Karpas-422 (cell line): ENCODE results near the gene LPP. TPM values are rescaled to one million over a fixed set of nuclear protein-coding genes. Genes with fewer than 3 reads are reported as not detected.

Experiments
- DNase-seq: peaks from one replicate; pipeline ENCODE4 v3.0.0-alpha.2; 2015
- H2AFZ ChIP-seq: fragments of 200-600 bp; sonication (generic); 2 replicates; pipeline ENCODE4 v1.6.1; 2014; ENCODE audit warnings: antibody characterized with exemption, low read length, mixed read lengths
- H3K27ac ChIP-seq: fragments of 200-600 bp; sonication (generic); 2 replicates; pipeline ENCODE4 v1.5.1; 2014; ENCODE audit warnings: mild to moderate bottlenecking, low read length, moderate library complexity
- H3K27me3 ChIP-seq: fragments of 200-600 bp; sonication (generic); 2 replicates; pipeline ENCODE4 v1.6.1; 2014; ENCODE audit warnings: low read length, mixed read lengths
- H3K36me3 ChIP-seq: fragments of 200-600 bp; sonication (generic); 2 replicates; pipeline ENCODE4 v1.6.1; 2014; ENCODE audit warnings: low read length, mixed read lengths; ENCODE audit not compliant: insufficient read depth
- H3K4me1 ChIP-seq: fragments of 200-600 bp; sonication (generic); 2 replicates; pipeline ENCODE4 v1.6.1; 2014; ENCODE audit warnings: mild to moderate bottlenecking, low read length, mixed read lengths
- H3K4me2 ChIP-seq: fragments of 200-600 bp; sonication (generic); 2 replicates; pipeline ENCODE4 v1.6.1; 2014; ENCODE audit warnings: low read length, low read depth, mild to moderate bottlenecking; ENCODE audit not compliant: poor library complexity, severe bottlenecking
- H3K4me3 ChIP-seq: fragments of 200-600 bp; sonication (generic); 2 replicates; pipeline ENCODE4 v1.5.1; 2014; ENCODE audit warnings: mild to moderate bottlenecking, antibody characterized with exemption, low read length, mixed read lengths
- H3K79me2 ChIP-seq: fragments of 200-600 bp; sonication (generic); 2 replicates; pipeline ENCODE4 v1.6.1; 2014; ENCODE audit warnings: mild to moderate bottlenecking, low read length, mixed read lengths
- H3K9ac ChIP-seq: fragments of 200-600 bp; sonication (generic); 2 replicates; pipeline ENCODE4 v1.6.0; 2014; ENCODE audit warnings: low read length
- H3K9me2 ChIP-seq: fragments of 200-600 bp; sonication (generic), shearing (Covaris generic); replicated peaks from 2 replicates; pipeline ENCODE4 v1.6.0; 2014; ENCODE audit warnings: mild to moderate bottlenecking, low read length, moderate library complexity; ENCODE audit not compliant: insufficient read depth
- H3K9me3 ChIP-seq: fragments of 300-700, 200-600 bp; sonication (generic); 2 replicates; pipeline ENCODE4 v1.6.1; 2014; ENCODE audit warnings: low read length, mixed read lengths
- H4K20me1 ChIP-seq: fragments of 200-600 bp; sonication (generic); 2 replicates; pipeline ENCODE4 v1.6.1; 2014; ENCODE audit warnings: mild to moderate bottlenecking, antibody characterized with exemption, low read length, low read depth; ENCODE audit not compliant: insufficient read depth
- total RNA-seq: library from RNA; depleted of rRNA; stranded (reverse); fragments of >200 nt; shearing (Covaris generic); gene quantifications from 2 replicates; pipeline ENCODE4 v1.2.3, GENCODE V29; 2014; ENCODE audit warnings: low replicate concordance

Gene LPP
- total RNA-seq, 1 experiment from 2014 or later: 88.5 TPM

DNA sequence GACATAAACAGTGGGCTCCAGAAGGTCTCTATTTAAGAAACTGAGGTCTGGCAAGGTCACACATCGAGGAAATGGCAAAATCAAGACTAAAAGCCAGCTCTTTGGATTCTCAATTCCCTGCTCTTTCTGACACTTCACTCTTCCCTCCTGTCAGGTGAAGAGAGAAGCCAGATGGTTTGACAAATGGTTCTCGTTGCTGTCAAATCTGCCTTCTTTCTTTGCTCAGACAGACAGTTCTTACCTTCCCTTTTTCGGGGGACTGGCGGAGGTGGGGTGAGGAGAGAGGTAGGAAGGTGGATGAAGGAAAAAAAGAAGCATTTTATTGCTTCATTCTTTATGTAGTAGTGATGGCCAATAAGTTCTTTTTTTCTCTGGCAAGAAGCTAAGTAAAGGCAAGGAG is 133.4 kb downstream of the LPP start:
- Histone ChIP-seq H2AFZ (no peak overlapping the region), H3K9me3 (no peaks in the 10 kb centered on the region), H3K27ac (no peak overlapping the region), H3K27me3 (no peaks in the 10 kb centered on the region), H3K9ac (no peak overlapping the region), H3K4me3 (no peak overlapping the region), H3K79me2 (no peaks in the 10 kb centered on the region), H3K9me2 (no peaks in the 10 kb centered on the region), H4K20me1 (no peaks in the 10 kb centered on the region; the same call in 1 of the 2 replicates), H3K4me2 (no peak overlapping the region), H3K4me1 (peaks cover 28% of the 10 kb centered on the region), H3K36me3 (no peaks in the 10 kb centered on the region; the same call in 1 of the 2 replicates)
- DNase-seq: no peak

DNA sequence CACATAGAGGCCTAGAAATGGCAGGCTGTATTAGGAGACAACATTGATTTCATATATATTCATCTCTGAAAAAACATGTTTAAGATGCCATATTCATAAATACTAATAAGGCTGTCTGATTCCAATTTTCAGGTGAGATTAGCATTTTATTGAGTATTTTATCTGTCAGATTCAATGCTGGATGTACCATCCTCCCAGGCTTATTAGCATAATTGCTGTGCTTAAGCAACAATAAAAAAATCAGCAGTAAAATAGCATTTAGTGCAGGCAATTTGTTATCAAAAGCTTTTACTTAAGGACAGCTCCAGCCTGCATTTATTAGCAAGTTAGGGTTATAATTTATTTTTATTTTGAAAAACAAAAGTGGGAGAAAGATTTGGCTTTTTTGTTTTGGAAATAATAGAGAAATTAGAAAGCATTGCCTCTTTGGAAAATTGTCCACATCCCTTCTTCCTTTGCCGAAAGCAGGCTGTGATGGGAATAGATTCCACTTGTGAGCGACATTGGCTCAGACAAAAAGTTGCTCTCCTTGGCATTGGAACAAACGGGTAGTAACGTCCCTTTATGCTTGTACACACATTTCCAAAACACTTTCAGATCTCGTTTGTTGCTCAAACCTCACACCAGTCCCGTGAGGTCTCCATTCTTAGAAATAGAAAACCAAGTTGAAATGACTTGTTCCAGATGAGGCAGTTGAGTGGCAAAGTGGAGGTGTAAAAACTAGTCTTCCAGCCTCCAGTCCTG is 134.0 kb downstream of the LPP start:
- Histone ChIP-seq H3K9me2 (no peaks in the 10 kb centered on the region), H3K4me1 (peaks cover 31% of the 10 kb centered on the region), H2AFZ (no peak overlapping the region), H3K9me3 (no peaks in the 10 kb centered on the region), H3K4me3 (no peak overlapping the region), H4K20me1 (no peaks in the 10 kb centered on the region; the same call in 1 of the 2 replicates), H3K27me3 (no peaks in the 10 kb centered on the region), H3K36me3 (no peaks in the 10 kb centered on the region; the same call in 1 of the 2 replicates), H3K27ac (no peak overlapping the region), H3K79me2 (no peaks in the 10 kb centered on the region), H3K4me2 (no peak overlapping the region), H3K9ac (no peak overlapping the region)
- DNase-seq: no peak

DNA sequence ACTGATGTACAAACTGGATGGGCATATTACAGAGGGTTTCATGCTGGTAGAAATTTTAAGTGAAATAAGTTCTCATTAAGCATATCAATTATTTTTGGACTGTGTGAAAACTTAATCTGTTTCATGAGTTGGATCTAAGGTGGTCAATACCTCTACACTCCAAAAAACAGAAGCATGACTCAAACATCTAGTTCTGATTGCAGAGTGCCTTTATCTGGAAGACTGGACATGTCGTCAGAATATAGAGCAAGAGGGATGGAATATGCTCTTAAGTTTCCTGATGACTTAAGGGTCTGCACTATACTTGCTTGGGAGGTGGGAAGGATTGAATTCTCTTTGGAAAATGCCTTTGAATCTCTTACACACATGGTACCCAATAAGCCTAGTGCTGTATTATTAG is 138.3 kb downstream of the LPP start:
- no peak overlapping the region for H3K27ac ChIP-seq
- peak overlapping the region; percentile 10 for H3K4me2 ChIP-seq
- H3K36me3 ChIP-seq: no peaks in the 10 kb centered on the region; the same call in 1 of the 2 replicates
- H3K9ac ChIP-seq: no peak overlapping the region
- peaks cover 2% of the 10 kb centered on the region; the same call in 1 of the 2 replicates for H3K27me3 ChIP-seq
- H2AFZ ChIP-seq: no peak overlapping the region
- DNase-seq: no peak
- peaks cover 47% of the 10 kb centered on the region for H3K4me1 ChIP-seq
- H3K9me3 ChIP-seq: no peaks in the 10 kb centered on the region
- H3K9me2 ChIP-seq: no peaks in the 10 kb centered on the region
- H3K4me3 ChIP-seq: no peak overlapping the region
- no peaks in the 10 kb centered on the region for H3K79me2 ChIP-seq
- no peaks in the 10 kb centered on the region for H4K20me1 ChIP-seq

DNA sequence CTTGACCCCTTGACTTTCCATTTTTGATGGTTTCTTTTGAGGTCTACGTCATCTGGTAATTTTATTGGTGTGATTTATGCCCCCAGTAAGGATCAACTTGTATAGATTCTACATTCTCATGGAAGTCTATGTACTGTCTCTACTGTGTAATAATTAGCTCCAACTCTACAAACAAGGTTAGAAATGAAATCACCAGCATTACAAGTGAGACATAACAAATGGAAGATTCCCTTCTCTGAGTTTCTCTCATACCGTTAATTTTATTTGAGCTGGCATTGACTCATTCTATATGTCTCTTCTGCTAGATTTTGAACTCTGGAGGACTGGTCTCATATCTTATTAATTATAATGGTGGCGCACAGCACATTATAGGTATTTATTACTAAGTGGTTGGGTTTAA is 138.9 kb downstream of the LPP start:
- no peak overlapping the region for H3K9ac ChIP-seq
- H3K4me2 ChIP-seq: no peak overlapping the region
- H4K20me1 ChIP-seq: no peaks in the 10 kb centered on the region
- no peaks in the 10 kb centered on the region for H3K79me2 ChIP-seq
- no peak overlapping the region for H2AFZ ChIP-seq
- peaks cover 2% of the 10 kb centered on the region; the same call in 1 of the 2 replicates for H3K27me3 ChIP-seq
- H3K36me3 ChIP-seq: no peaks in the 10 kb centered on the region; the same call in 1 of the 2 replicates
- H3K4me3 ChIP-seq: no peak overlapping the region
- DNase-seq: no peak
- no peaks in the 10 kb centered on the region for H3K9me3 ChIP-seq
- H3K4me1 ChIP-seq: peaks cover 42% of the 10 kb centered on the region
- no peaks in the 10 kb centered on the region for H3K9me2 ChIP-seq
- H3K27ac ChIP-seq: no peak overlapping the region

DNA sequence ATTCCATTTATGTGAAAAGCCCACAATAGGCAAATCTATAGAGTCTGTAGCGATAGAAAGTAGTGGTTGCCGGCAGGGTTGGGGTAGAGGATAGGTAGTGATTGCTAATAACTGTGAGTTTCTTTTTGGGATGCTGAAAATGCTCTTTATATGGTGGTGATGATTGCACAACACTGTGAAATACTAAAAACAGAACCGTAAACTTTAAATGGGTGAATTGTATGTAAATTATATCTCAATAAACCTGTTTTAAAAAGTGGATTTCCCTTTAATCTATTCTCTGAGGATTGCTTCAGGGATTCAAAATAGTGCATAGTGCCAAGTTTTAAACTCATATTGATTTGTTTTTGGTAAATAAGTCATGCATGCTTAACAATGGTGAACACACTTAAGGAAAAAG is 140.2 kb downstream of the LPP start:
- H3K79me2 ChIP-seq: no peaks in the 10 kb centered on the region

DNA sequence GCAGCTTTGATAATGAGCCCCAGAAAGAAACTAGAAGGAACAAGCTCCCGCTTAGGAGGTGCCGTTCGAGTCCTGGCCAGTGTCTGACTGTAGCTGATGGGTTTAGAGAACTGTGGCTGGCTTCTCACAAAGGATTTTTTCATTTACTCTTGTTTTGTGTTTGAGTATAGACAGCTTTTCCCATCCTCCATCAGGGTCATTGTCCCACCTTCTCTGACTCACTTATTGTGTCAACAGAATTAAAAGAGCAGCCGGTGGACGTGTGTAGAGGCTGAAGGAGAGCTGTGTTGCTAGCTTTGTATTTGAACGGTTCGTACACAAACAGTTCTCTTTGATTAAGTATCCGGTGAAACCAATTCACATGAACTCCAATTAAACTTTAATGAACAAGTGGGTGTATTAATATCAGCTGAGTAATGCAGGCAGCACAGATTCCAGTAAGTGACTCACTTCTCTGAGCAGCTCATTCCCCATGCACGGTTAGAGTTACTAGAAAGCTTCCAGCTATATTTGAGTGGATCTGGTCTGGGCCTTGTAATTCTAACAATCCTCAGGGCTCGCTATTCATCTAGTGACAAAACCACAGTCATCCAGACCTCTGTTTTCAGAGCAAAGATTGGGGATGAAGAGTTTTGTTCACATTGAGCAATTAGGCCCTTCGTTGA is 141.0 kb downstream of the LPP start:
- H3K4me1 ChIP-seq: peaks cover 37% of the 10 kb centered on the region
- H3K9me3 ChIP-seq: no peaks in the 10 kb centered on the region
- H2AFZ ChIP-seq: no peak overlapping the region
- H3K27me3 ChIP-seq: peaks cover 2% of the 10 kb centered on the region; the same call in 1 of the 2 replicates
- no peaks in the 10 kb centered on the region for H3K9me2 ChIP-seq
- no peak overlapping the region for H3K4me3 ChIP-seq
- no peak overlapping the region for H3K9ac ChIP-seq
- H3K79me2 ChIP-seq: no peaks in the 10 kb centered on the region
- H4K20me1 ChIP-seq: no peaks in the 10 kb centered on the region
- no peak overlapping the region for H3K4me2 ChIP-seq
- H3K27ac ChIP-seq: no peak overlapping the region
- H3K36me3 ChIP-seq: no peaks in the 10 kb centered on the region; the same call in 1 of the 2 replicates
- no peak for DNase-seq

More for the DNA sequence above, 140.2 kb downstream of the LPP start:
- no peaks in the 10 kb centered on the region; the same call in 1 of the 2 replicates for H3K36me3 ChIP-seq
- H3K9me2 ChIP-seq: no peaks in the 10 kb centered on the region
- peaks cover 2% of the 10 kb centered on the region; the same call in 1 of the 2 replicates for H3K27me3 ChIP-seq
- H3K4me2 ChIP-seq: no peak overlapping the region
- H3K4me3 ChIP-seq: no peak overlapping the region
- DNase-seq: no peak
- H3K9me3 ChIP-seq: no peaks in the 10 kb centered on the region
- peaks cover 37% of the 10 kb centered on the region for H3K4me1 ChIP-seq
- no peak overlapping the region for H3K27ac ChIP-seq
- H3K9ac ChIP-seq: no peak overlapping the region
- H2AFZ ChIP-seq: no peak overlapping the region
- no peaks in the 10 kb centered on the region for H4K20me1 ChIP-seq

DNA sequence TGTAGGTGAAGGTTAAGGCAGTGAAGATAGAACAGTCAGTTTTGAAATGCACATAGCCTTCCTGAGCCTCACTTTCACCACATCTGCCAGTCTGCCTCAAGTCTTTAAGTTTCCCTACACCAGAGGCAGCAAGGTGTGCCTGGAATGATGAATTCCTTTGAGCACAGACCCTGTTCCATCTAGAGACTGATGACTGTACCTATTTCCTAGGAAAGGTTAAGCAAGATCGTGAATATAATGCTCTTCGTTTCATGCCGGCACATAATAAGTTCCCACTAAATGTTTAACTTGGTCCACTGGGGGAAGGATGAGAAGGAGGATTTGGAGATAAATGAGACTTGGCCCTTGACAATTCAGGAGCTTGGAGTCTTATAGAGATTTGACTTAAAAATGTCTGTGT is 141.9 kb downstream of the LPP start:
- no peaks in the 10 kb centered on the region for H3K9me3 ChIP-seq
- H4K20me1 ChIP-seq: no peaks in the 10 kb centered on the region
- H3K27ac ChIP-seq: no peak overlapping the region
- no peak for DNase-seq
- no peaks in the 10 kb centered on the region for H3K79me2 ChIP-seq
- H2AFZ ChIP-seq: no peak overlapping the region
- no peak overlapping the region for H3K4me2 ChIP-seq
- H3K27me3 ChIP-seq: peaks cover 2% of the 10 kb centered on the region; the same call in 1 of the 2 replicates
- no peaks in the 10 kb centered on the region for H3K36me3 ChIP-seq
- H3K4me3 ChIP-seq: no peak overlapping the region
- H3K9me2 ChIP-seq: no peaks in the 10 kb centered on the region
- peaks cover 37% of the 10 kb centered on the region for H3K4me1 ChIP-seq
- no peak overlapping the region for H3K9ac ChIP-seq
